HG02938 (cell line): Measurements from ENCODE around the gene HNRNPD.
"Not testable (repeated sequence)": the region's sequence is repeated elsewhere in the genome, so short reads cannot be mapped to it uniquely, and the experiment has no call there.

Experiments
- ATAC-seq: cut with Tn5 transposase; IDR thresholded peaks from one replicate; pipeline ENCODE4 v1.9.1; 2021; ENCODE audit warnings: mild to moderate bottlenecking, moderate library complexity; ENCODE audit not compliant: unreplicated experiment

HNRNPD gene, protein sequence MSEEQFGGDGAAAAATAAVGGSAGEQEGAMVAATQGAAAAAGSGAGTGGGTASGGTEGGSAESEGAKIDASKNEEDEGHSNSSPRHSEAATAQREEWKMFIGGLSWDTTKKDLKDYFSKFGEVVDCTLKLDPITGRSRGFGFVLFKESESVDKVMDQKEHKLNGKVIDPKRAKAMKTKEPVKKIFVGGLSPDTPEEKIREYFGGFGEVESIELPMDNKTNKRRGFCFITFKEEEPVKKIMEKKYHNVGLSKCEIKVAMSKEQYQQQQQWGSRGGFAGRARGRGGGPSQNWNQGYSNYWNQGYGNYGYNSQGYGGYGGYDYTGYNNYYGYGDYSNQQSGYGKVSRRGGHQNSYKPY

DNA sequence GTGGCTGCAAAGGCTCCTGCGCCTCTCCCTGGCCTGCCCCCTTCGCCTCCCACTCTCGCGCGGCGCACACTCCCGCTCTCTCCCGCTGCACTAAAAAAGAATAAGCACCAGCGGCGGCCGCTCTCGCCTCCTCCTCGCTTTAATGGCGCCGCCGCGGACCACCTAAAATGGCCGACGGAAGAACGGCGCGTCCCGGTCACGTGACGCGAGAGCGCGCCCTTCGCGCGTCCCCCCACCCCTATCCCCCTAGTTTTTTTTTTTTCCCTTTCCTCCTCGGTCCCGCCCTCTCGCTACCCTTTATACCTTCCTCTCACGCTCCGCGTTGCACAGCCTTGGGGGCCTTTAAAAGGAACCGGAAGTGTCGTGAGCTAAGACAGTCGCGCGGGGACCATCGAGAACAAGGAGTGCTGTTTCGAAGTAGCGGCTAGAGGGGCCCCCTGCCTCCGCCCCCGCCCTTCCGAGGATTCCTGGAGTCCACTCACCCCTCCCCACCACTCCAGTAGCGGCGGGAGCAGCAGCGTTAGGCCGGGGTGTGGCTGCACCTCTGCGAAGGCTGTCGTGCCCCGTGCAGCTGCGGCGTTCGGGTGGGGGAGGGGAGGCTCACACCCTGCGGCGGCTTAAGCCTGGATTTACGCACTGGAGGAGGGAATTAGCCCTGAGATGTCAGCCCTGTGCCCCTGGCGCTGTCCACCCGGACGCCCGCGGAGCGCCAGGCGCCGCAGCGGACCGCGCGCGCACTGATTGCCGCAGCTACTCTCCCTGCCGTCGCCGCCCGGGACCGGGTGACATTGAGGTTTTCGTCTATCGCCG is at the start of gene HNRNPD:
HNRNPD (minus strand) TSS at position 176 of the 810 bp plus-strand sequence. CDS start 313 bp downstream, outside the sequence.
- ATAC-seq: peak; percentile 96

DNA sequence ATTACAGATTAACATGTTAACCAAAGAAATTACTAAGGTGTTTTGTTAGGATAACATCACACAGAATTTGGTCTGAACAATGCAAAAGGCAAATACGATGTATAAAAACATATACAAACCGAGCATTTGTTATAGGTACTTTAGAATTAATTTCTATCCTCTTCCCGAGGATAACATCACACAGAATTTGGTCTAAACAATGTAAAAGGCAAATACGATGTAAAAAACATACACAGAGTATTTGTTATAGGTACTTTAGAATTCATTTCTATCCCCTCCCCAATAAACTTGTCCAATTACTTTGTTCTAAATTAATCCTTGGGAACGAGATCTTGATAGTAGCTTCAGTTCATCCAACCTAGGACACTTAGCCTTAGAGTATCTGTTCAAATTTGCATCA is 48.8 kb upstream of the HNRNPD start:
- ATAC-seq: no peak

DNA sequence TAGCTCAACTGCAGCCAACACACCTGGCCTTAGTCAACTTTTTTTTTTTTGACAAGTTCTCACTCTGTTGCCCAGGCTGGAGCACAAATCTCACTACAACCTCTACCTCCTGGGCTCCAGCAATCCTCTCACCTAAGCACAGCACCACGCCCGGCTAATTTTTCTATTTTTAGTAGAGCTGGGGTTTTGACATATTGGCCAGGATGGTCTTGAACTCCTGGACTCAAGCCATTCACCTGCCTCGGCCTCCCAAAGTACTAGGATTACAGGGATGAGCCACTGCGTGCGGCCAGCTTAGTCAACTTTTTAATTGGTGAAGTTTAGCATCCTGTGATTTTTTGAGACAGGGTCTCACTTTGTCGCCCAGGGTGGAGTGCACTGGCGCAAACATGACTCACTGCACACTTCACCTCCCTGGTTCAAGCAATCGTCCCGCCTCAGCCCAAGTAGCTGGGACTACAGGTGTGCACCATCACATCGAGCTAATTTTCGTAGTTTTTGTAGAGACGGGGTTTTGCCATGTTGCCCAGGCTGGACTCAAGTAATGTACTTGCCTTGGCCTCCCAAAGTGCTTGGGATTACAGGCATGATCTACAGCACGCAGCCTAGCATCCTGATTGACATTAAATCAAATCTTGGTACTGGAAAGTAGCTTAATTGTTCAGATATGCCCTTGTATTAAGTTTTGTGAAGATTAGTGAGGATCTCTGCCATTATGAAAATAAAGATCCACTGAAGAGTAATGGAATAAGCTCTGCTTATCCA is 48.2 kb upstream of the HNRNPD start:
- no peak for ATAC-seq

DNA sequence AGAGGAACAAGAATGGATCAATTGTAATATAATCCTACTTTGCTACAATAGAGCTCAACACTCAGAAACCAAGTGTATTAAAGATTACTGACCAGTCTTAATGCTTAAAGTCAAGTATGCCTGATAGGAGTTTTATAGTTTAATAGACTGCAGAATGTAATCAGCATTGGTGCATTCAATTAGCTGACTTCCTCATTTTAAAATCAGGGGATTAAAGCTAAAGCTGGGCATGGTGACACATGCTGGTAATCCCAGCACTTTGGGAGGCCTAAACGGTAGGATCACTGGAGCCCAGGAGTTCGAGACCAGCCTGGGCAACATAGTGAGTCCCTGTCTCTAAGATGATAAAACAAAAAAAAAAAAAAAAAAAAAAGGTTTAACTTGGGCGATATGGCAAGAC is 45.7 kb upstream of the HNRNPD start:
- ATAC-seq: no peak

DNA sequence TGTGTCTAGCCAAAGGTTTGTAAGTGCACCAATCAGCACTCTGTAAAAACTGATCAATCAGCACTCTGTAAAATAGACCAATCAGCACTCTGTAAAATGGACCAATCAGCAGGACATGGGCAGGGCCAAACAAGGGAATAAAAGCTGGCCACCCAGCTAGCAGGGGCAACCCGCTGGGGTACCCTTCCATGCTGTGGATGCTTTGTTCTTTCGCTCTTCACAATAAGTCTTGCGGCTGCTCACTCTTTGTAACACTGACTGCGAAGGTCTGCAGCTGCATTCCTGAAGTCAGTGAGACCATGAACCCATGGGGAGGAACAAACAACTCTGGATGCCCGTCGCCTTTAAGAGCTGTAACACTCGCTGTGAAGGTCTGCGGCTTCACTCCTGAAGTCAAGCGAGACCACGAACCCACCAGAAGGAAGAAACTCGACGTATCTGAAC is 42.2 kb upstream of the HNRNPD start:
- no peak for ATAC-seq

DNA sequence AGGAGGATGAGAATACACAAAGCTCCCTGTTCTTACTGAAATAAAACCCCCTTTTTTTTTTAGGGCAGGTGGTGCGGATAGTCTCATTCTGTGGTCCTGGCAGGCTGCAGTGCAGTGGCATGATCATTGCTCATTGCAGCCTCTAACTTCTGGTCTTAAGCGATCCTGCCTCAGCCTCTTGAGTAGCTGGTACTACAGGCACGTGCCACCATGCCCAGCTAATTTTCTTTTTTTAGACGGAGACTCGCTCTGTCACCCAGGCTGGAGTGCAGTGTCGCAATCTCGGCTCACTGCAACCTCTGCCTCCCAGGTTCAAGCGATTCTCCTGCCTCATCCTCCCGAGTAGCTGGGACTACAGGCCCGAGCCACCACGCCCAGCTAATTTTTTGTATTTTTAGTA is 41.3 kb upstream of the HNRNPD start:
- ATAC-seq: not testable (repeated sequence)

DNA sequence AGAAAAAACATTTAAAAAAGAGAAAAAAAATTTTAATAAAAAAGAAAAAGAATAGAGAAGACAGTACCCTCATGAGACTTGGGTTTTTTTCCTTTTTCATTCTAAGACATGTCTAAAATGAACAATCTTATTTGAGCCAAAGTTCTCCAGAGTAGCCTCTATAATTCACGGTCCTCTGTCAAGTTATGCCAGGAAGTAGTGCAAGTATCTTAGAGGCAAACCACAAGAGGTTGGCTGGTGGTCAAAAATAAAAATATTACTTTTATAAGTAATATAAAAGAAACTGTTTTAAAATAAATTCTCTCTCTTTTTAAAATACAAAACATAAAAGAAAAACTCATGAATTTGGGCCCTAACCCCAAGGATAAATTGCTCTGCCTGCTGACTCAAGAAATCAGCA is 29.9 kb upstream of the HNRNPD start:
- no peak for ATAC-seq

DNA sequence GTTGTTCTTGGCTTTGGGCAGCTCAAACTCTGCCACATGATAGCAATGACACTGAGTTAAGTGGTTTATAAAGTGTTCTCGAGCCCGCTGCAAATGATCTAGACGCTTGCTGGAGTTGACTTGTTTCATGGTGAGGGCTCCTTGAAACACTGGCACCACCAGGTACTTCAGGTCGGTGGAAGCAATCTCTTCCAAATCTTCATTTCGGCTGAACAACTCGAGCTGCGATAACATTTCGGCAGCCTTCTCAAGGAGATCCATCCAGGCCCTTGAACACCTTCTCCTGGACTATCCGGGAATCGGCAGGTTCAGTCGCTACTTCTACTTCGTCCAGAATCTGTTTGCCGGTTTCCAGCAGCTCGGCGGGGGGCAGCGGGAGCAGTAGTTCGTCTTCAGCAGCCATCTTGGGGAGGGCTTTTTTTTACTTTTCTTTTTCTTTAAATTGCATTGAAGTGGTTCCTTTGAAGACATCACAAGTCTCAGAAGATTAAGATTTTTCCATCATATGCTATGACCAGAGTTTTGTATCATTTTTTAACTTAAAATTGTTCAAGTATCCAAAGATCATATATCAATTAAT is 28.5 kb upstream of the HNRNPD start:
- no peak for ATAC-seq

DNA sequence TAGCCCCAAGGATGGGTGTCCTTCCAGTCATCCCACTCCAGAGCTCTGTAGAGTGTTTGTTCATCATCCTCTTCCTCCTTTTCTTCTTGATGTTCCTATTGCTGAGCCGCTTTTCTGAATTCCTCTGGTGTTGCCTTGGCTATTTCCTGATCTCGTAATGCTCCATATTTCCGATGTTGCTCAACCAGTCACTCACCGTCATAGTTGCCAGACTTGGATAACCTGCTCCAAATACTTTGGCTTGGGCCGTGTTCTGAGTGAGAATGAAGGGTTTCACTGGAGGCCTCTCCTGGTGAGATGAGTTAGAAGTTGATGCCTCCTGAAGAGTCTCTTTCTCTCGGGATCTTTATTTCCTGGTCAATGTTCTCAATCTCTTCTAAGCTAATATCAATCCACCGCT is 27.8 kb upstream of the HNRNPD start:
- ATAC-seq: no peak

DNA sequence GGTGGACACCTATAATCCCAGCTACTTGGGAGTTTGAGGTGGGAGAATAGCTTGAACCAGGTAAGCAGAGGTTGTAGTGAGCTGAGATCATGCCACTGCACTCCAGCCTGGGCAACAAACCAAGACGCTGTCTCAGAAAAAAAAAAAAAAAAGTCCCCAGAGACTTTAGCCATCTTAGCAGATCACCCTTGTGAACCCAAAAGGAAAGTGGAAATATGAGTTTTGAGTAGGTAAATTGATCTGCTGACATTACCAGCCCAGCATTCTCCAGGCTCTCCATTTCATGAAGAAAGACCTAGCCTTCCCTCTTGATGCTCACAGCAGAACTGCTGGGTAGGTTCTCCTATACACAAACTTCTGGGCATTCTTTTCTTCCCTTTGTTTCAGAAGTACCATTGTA is 24.5 kb upstream of the HNRNPD start:
- ATAC-seq: no peak

DNA sequence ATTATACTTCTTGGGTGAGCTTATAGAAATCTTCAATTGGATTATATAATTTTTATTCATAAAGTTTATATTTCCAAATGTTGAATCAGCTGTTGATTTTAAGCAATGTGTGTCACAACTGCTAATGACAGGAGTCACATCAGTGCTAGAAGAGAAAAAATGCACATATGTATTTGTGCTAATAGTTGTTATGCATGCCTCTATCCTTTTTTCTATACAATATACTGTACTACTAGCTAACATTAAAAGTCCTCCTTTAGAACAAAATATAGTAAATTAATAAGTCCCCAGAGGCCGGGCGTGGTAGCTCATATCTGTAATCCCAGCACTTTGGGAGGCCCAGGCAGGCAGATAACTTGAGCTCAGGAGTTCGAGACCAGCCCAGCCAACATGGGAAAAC is 23.7 kb upstream of the HNRNPD start:
- no peak for ATAC-seq

DNA sequence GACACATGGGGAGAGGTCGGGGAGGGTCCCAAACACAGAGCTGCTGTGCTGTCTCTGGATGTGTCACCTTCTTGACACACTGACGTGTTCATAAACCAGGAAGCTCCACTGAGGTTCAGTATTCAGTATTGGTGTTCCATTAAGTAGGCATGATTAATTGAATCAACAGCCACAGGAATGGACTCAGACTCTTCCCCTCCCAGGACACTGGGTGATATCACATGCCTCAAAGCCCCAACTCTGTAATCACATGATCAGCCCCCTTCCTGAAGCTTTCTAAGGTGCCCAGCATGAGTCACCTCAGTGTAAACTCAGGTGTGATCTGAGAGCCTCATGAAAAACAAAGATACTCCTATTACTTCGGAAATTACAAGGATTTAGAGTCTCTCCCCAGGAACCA is 21.1 kb upstream of the HNRNPD start:
- ATAC-seq: no peak

DNA sequence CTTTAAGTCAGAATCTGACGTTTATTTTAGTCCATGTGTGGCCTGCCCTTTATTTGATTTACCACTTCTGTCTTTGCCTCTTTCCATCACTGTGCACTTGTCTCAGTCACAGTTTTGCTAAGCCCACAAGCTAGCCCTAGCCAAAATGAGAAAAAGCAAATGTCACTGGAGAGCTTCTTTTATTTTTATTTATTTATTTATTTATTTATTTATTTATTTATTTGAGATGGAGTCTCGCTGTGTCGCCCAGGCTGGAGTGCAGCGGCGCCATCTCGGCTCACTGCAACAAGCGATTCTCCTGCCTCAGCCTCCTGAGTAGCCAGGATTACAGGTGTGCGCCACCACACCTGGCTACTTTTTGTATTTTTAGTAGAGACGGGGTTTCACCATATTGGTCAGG is 16.3 kb upstream of the HNRNPD start:
- ATAC-seq: not testable (repeated sequence)

DNA sequence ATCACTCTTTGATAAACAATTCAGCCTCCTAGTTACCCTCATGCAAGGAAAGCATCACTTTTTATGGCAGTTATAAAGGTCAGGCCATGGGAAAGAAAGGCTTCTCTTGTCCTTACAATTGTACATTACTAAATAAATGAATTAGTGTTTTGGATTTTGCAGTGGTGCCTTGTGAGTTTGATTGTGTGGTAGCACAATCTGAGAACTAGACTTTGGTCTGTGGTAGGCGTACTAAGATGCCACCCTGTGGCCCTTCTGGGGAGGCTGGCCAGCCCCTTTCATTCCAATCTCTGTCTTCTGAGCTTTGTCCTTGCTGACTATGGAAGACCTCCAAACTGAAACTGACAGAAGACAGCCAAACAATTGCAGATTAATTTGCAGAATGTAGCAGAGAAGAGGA is 14.6 kb upstream of the HNRNPD start:
- no peak for ATAC-seq

DNA sequence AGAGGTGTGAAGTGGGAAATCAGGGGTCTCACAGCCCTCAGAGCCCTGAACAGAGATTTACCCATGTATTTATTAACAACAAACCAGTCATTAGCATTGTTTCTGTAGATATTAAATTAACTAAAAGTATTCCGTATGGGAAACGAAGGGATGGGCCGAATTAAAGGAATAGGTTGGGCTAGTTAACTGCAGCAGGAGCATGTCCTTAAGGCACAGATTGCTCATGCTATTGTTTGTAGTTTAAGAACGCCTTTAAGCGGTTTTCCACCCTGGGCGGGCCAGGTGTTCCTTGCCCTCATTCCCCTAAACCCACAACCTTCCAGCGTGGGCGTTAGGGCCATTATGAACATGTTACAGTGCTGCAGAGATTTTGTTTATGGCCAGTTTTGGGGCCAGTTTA is 12.5 kb upstream of the HNRNPD start:
- not testable (repeated sequence) for ATAC-seq

DNA sequence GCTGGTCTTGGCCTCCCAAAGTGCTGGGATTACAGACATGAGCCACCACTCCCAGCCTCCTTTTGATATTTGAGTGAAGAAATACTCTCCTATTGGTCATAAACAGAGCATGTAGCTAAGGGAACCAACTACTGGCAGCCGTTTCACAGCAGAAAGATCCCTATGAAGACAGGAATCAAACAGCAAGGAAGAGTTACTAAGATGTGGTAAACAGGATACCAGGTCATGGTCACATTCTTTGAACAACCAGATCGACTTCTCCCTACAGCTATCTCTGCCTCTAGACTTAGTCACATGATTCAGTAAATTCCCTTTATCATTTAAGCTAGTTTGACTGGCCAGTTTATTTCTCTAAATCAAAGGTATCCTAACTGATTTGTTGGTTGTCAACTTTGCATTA is 9.0 kb upstream of the HNRNPD start:
- ATAC-seq: no peak

DNA sequence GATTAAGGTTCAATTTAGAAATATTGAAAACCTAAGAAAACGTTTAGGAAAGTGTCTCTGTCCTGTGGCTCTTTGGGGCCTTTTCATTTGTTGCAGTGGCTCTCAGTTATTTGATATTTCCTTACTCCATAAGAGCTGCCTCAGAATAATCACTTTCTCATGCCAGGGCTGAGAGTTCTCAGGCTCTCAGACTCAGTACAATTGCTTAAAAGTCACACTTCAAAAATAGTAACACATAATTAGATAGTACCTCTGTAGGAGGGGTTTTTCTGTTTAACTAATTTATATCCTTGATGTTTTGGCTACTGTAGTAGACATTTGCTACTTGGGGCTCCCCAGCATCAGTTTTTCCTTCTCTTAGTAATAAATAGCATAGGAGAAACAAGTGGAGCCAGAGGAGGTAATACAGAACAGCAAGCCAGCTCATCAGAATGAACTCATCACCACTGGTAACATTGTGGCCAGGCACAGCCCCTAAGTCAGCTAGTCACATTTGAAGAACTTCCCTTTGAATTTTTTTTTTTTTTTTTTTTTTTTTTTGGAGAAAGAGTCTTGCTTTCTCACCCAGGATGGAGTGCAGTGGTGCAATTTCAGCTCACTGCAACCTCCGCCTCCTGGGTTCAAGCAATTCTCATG is 8.0 kb upstream of the HNRNPD start:
- no peak for ATAC-seq

DNA sequence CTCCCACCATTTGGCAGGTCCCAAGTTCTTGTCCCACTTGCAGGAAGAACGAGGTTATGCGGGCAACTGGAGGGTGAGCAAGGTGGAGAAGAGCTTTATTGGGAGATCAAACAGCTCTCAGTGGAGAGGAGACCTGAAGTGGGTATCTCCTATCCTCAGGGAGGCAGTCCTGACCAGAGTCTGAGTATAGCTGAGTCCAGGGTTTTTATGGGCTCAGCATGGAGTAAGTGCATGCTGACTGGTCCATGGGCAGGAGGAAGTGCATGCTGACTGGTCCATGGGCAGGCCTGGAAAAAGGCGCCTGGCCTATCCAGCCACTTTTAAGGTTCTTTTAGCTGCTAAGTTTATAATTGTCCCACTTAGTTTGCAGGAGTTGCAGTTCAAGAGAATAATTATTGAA is 7.4 kb upstream of the HNRNPD start:
- ATAC-seq: no peak

DNA sequence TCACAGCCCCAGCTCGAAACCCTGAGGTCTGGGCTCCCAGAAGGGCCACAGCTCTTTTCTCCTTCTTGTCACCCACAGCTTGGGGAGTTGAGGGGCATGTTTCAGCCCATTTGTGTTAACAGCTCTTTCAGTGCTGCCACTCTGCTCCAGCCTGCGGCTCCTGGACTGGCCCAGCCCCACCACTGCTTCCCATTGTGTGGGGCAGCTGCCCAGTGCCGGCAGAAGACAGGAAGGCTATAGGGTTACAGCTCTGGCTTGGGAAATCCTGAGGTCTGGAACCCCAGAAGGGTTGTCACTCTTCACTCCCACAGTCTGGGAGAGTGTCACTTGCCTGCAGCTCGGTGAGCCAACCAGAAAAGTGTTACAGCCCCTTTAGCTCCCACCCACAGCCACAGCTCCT is 7.0 kb upstream of the HNRNPD start:
- ATAC-seq: no peak

DNA sequence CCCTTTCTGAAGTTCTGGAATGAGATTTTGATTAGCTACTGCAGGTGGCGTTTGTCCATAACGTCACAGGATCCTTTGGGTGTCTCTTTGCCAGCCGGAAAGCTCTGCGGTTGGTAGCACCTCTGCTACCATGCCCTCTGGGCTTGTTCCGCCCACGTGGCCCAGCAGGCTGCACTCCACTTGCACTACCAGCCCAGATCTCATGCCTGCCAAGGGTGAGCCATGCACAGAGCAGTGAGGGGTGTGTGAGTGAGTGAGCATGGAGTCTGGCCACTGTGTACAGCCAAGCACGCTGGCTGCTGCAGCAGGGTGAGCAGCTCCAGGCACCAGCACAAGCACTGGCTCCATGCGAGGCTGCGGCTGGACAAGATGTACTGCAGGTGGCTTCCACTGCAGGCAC is 6.6 kb upstream of the HNRNPD start:
- ATAC-seq: no peak

DNA sequence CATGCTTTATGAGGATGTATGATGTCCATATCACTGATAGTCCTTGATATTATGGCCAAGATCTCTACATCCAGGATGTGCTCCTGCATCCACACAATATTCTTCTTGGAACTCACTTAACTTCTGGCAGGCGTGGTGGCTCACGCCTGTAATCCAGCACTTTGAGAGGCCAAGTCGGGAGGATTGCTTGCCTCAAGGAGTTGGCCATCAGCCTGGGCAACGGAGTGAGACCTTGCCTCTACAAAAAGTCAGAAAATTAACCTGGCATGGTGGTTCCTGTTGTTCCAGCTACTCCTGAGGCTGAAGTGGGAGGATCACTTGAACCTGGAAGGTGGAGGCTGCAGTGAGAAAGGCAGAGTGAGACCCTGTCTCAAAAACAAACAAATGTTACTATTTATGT is 2.3 kb upstream of the HNRNPD start:
- ATAC-seq: no peak
